Left ventricle myocardium inferior (tissue), 1 donor: ENCODE data around the gene OSBPL3. TPM values are rescaled to one million over a fixed set of nuclear protein-coding genes. Genes with fewer than 3 reads are reported as not detected.

Experiments
- DNase-seq: peaks from one replicate; pipeline ENCODE4 v3.0.0-alpha.2; 2020
- H3K27ac ChIP-seq: fragments of 200-600 bp; replicated peaks from 2 replicates; pipeline ENCODE4 v1.8.0; 2021
- H3K27me3 ChIP-seq: fragments of 200-600 bp; 2 replicates; pipeline ENCODE4 v1.8.0; 2021; ENCODE audit warnings: low read depth
- H3K36me3 ChIP-seq: fragments of 200-600 bp; 2 replicates; pipeline ENCODE4 v1.8.0; 2021
- H3K4me1 ChIP-seq: fragments of 200-600 bp; 2 replicates; pipeline ENCODE4 v1.8.0; 2021
- H3K4me3 ChIP-seq: fragments of 200-600 bp; 2 replicates; pipeline ENCODE4 v1.8.0; 2021; ENCODE audit warnings: mild to moderate bottlenecking, moderate library complexity
- H3K9me3 ChIP-seq: fragments of 200-600 bp; replicated peaks from 2 replicates; pipeline ENCODE4 v1.8.0; 2021
- intact Hi-C: fragments of 100-400 bp; cut with micrococcal nuclease; formaldehyde crosslinking; loops from one replicate; pipeline ENCODE4 v1.11.0; 2022
- total RNA-seq: library from RNA; stranded (reverse); fragmentation: NEBNext Ultra II Directional; extraction: Animal tissue kit (Norgen Biotek cat#: 25700); gene quantifications from one replicate; pipeline ENCODE4 v1.2.1, GENCODE V29; 2021
- TF ChIP-seq, protein P1 (sequence below): fragments of 200-600 bp; IDR thresholded peaks from 2 replicates; pipeline ENCODE4 v1.8.0; 2021; ENCODE audit warnings: antibody characterized with exemption, mild to moderate bottlenecking, borderline replicate concordance
- donor health status: DM: no; HTN: yes; CAD: no; lungs with severe emphysema.

Gene OSBPL3
- total RNA-seq, 1 donor from 2014 or later = 4.3 TPM

DNA sequence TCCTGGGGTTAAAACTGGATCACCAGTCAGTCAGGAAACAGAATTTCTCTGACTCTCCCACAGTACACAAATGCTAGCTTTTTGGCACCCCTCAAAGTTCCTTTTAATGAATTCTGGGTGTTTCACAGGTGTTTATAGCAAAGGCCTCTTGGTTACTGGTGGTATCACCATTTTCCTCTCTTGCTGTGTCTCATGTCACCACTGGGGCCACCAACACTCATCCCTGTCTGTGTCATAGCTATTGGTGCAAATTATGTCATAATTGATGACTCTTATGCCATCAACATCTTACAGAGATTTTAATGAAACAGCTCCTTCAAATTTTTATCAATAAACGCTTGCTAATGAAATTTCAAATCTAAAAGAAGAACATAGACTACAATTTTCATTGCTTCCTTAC lies 27.7 kb upstream of the OSBPL3 start:
- no peak for DNase-seq

DNA sequence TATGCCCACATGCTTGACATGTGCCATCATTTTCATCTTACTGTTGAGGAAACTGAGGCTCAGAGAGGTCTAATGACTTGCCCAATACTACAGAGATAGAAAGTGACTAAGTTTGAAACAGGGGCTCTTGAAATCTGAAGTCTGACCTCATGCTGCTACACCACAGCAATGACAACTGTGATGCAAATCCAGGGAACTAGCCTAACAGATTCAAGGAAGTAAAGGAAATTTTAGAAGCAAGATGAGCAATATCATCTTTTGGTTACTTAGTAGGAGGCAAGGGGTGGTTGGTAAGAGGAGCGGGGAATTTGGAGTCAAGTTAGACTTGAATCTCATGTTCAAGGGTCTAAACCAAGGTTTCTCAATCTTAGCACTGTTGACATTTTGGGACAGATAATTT lies 26.3 kb upstream of the OSBPL3 start:
- intact Hi-C loops = no loop called here
- TF ChIP-seq, protein P1, sequence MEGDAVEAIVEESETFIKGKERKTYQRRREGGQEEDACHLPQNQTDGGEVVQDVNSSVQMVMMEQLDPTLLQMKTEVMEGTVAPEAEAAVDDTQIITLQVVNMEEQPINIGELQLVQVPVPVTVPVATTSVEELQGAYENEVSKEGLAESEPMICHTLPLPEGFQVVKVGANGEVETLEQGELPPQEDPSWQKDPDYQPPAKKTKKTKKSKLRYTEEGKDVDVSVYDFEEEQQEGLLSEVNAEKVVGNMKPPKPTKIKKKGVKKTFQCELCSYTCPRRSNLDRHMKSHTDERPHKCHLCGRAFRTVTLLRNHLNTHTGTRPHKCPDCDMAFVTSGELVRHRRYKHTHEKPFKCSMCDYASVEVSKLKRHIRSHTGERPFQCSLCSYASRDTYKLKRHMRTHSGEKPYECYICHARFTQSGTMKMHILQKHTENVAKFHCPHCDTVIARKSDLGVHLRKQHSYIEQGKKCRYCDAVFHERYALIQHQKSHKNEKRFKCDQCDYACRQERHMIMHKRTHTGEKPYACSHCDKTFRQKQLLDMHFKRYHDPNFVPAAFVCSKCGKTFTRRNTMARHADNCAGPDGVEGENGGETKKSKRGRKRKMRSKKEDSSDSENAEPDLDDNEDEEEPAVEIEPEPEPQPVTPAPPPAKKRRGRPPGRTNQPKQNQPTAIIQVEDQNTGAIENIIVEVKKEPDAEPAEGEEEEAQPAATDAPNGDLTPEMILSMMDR = no peak
- DNase-seq = no peak
- Histone ChIP-seq H3K36me3 (no peaks in the 10 kb centered on the region), H3K27me3 (peaks cover 9% of the 10 kb centered on the region), H3K4me1 (no peaks in the 10 kb centered on the region), H3K27ac (no peak overlapping the region), H3K9me3 (peaks cover 8% of the 10 kb centered on the region), H3K4me3 (no peak overlapping the region)

More for the DNA sequence above, 27.7 kb upstream of the OSBPL3 start:
- Histone ChIP-seq H3K27ac (no peak overlapping the region), H3K9me3 (peaks cover 8% of the 10 kb centered on the region), H3K4me1 (no peaks in the 10 kb centered on the region), H3K36me3 (no peaks in the 10 kb centered on the region), H3K4me3 (no peak overlapping the region), H3K27me3 (no peaks in the 10 kb centered on the region)
- TF ChIP-seq, protein P1 = no peak
- intact Hi-C loops = no loop called here

DNA sequence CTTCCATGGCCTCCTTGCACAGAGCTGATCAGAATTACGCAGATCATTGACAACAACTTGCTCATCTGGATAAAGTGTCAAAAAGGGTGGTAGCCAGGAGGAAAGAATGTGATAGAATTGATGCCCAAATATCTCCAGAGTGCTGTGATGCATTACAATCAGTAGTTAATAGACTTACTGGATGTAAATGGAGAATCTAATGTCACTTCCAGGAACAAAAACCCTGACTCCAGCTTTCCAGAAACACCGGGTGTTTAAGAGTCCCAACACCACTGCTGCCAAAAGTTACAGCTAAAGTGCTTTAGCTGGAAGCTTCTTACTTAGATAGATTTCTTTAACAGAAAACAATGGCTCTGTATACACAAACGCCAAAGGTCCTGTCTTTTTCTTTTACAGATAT lies 25.7 kb upstream of the OSBPL3 start:
- TF ChIP-seq, protein P1 = no peak
- no peaks in the 10 kb centered on the region for H3K4me1 ChIP-seq
- intact Hi-C loops = no loop called here
- peaks cover 9% of the 10 kb centered on the region for H3K27me3 ChIP-seq
- peaks cover 14% of the 10 kb centered on the region for H3K9me3 ChIP-seq
- no peaks in the 10 kb centered on the region for H3K36me3 ChIP-seq
- no peak for DNase-seq
- no peak overlapping the region for H3K27ac ChIP-seq
- no peak overlapping the region for H3K4me3 ChIP-seq

DNA sequence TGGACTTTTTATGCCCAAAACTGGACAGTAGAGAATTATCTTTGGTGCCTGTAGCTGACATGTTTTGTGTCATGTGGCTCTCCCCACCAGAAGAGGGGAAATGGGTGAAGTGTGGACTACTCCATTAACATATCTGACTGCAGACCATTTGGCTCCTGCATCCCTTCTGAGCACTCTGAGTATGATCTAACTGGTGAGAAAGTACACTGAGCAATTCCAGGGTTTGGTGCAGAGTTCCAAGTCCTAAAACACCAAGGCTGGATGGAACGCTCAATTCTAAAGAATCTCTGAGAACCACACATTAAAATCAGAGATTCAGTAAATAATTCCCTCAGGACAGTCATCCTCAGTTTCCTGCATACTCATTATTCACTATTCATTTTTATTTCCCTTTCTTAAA lies 22.8 kb upstream of the OSBPL3 start:
- TF ChIP-seq, protein P1 = no peak
- intact Hi-C loops = no loop called here
- Histone ChIP-seq H3K4me1 (no peaks in the 10 kb centered on the region), H3K9me3 (peaks cover 9% of the 10 kb centered on the region), H3K27me3 (peaks cover 9% of the 10 kb centered on the region), H3K36me3 (no peaks in the 10 kb centered on the region), H3K4me3 (no peak overlapping the region), H3K27ac (no peak overlapping the region)
- no peak for DNase-seq

DNA sequence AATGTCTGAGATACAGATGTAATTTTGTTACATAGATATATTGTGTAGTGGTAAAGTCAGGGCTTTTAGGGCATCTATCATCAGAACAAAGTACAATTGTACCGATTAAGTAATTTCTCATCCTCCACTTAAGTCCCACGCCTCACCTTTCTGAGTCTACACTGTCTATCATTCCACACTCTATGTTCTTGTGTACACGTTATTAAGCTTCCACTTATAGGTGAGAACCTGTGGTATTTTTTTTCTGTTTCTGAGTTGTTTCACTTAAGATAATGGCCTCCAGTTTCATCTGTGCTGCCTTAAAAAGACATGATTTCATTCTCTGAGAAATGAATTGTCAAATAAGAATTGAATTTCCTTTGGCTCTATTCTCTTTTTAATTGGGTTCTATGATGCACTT lies 15.5 kb upstream of the OSBPL3 start:
- Histone ChIP-seq H3K27me3 (no peaks in the 10 kb centered on the region), H3K27ac (no peak overlapping the region), H3K4me1 (no peaks in the 10 kb centered on the region), H3K4me3 (no peak overlapping the region), H3K9me3 (peaks cover 2% of the 10 kb centered on the region), H3K36me3 (no peaks in the 10 kb centered on the region)
- TF ChIP-seq, protein P1 = no peak
- DNase-seq = no peak
- intact Hi-C loops = no loop called here

DNA sequence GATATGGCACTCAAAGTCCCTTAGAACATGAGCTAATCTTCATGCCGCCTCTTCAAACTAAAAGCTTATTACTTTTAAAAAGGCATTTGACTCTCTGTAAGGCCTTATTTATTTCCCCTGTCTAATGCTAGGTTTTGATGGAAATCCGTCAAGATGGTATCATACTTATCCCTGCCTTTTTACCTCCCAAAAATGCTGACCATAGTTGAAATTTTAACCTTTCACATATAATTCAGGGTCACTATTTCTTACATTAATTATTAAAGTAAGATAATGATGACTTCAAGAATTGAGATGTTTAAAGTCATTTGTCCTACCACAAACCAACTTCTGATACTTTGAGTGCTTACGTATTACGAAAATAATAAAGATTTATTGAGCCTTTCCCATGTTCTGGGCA lies 12.3 kb upstream of the OSBPL3 start:
- Histone ChIP-seq H3K4me3 (no peak overlapping the region), H3K27ac (no peak overlapping the region), H3K4me1 (no peaks in the 10 kb centered on the region), H3K9me3 (no peaks in the 10 kb centered on the region), H3K36me3 (no peaks in the 10 kb centered on the region), H3K27me3 (no peaks in the 10 kb centered on the region)
- no peak for DNase-seq
- TF ChIP-seq, protein P1 = no peak
- intact Hi-C loops = no loop called here
